MM.1S (cell line): ENCODE data around the gene PERCC1.
A peak's percentile ranks its signal among the peaks of the same experiment; 100 is the strongest.

Source experiments
- DNase-seq: peaks from one replicate; pipeline ENCODE4 v3.0.0-alpha.2; 2015
- H2AFZ ChIP-seq: fragments of 300-600 bp; sonication (generic); 2 replicates; pipeline ENCODE4 v1.6.0; 2016; ENCODE audit warnings: antibody characterized with exemption, low read length
- H3F3A ChIP-seq: fragments of 300-600 bp; sonication (generic); 2 replicates; pipeline ENCODE4 v1.6.1; 2016; ENCODE audit warnings: mild to moderate bottlenecking, antibody characterized with exemption, low read length, moderate library complexity, mixed read lengths; ENCODE audit not compliant: insufficient read depth
- H3K27ac ChIP-seq: fragments of 300-600 bp; sonication (generic); 2 replicates; pipeline ENCODE4 v1.5.1; 2016; ENCODE audit warnings: mild to moderate bottlenecking, low read length
- H3K27me3 ChIP-seq: fragments of 300-600 bp; sonication (generic); replicated peaks from 2 replicates; pipeline ENCODE4 v1.6.0; 2016; ENCODE audit warnings: low read length; ENCODE audit not compliant: insufficient read depth
- H3K36me3 ChIP-seq: fragments of 300-600 bp; sonication (generic); replicated peaks from 2 replicates; pipeline ENCODE4 v1.6.1; 2016; ENCODE audit warnings: mild to moderate bottlenecking, low read length, mixed read lengths; ENCODE audit not compliant: insufficient read depth
- H3K4me1 ChIP-seq: fragments of 300-600 bp; sonication (generic); 2 replicates; pipeline ENCODE4 v1.6.1; 2016; ENCODE audit warnings: low read length, mixed read lengths
- H3K4me2 ChIP-seq: fragments of 300-600 bp; sonication (generic); 2 replicates; pipeline ENCODE4 v1.6.0; 2016; ENCODE audit warnings: low read depth, low read length
- H3K4me3 ChIP-seq: fragments of 300-600 bp; sonication (generic); 2 replicates; pipeline ENCODE4 v1.5.1; 2016; ENCODE audit warnings: low read length, mixed read lengths
- H3K79me2 ChIP-seq: fragments of 300-600 bp; sonication (generic); 2 replicates; pipeline ENCODE4 v1.6.1; 2016; ENCODE audit warnings: mixed run types, low read length, mixed read lengths
- H3K9ac ChIP-seq: fragments of 300-600 bp; sonication (generic); 2 replicates; pipeline ENCODE4 v1.6.1; 2016; ENCODE audit warnings: low read length, mixed read lengths
- H3K9me2 ChIP-seq: fragments of 300-600 bp; sonication (generic); replicated peaks from 2 replicates; pipeline ENCODE4 v1.6.1; 2016; ENCODE audit warnings: mild to moderate bottlenecking, low read length, mixed read lengths; ENCODE audit not compliant: insufficient read depth
- H3K9me3 ChIP-seq: fragments of 300-600 bp; sonication (generic); replicated peaks from 2 replicates; pipeline ENCODE4 v1.6.1; 2016; ENCODE audit warnings: mild to moderate bottlenecking, low read length, mixed read lengths; ENCODE audit not compliant: insufficient read depth
- H4K20me1 ChIP-seq: fragments of 300-600 bp; sonication (generic); 2 replicates; pipeline ENCODE4 v1.6.1; 2016; ENCODE audit warnings: mild to moderate bottlenecking, low read length, moderate library complexity, mixed read lengths; ENCODE audit not compliant: insufficient read depth
- EZH2 ChIP-seq: fragments of 300-600 bp; sonication (generic); optimal IDR thresholded peaks from 2 replicates; pipeline ENCODE3; 2017; ENCODE audit warnings: low read depth, mild to moderate bottlenecking, antibody characterized with exemption, low read length, mixed read lengths
- EZH2phosphoT487 ChIP-seq: fragments of 300-600 bp; sonication (generic); IDR thresholded peaks from 2 replicates; pipeline ENCODE4 v1.6.1; 2018; ENCODE audit warnings: antibody characterized with exemption, low read length
- TF ChIP-seq, protein P1 (sequence below): fragments of 300-600 bp; sonication (generic); IDR thresholded peaks from 2 replicates; pipeline ENCODE4 v1.5.1; 2016; ENCODE audit warnings: antibody characterized with exemption, low read length, mixed read lengths

The PERCC1 gene

GRCh38 chr16:1407753-1408152 is 23.1 kb upstream of the PERCC1 start:
- H3K4me1 ChIP-seq, result 0 out of 2 replicates have a peak, but pooled peaks cover 2% of the 10 kb centered on the region
- DNase-seq, result no peak
- no peaks in the 10 kb centered on the region for H3K27me3 ChIP-seq
- no peak overlapping the region for H2AFZ ChIP-seq
- 0 out of 2 replicates have a peak, but pooled peaks cover 3% of the 10 kb centered on the region for H3K36me3 ChIP-seq
- H3F3A ChIP-seq, result no peaks in the 10 kb centered on the region
- H4K20me1 ChIP-seq, result peaks cover 6% of the 10 kb centered on the region
- H3K27ac ChIP-seq, result no peak overlapping the region
- no peaks in the 10 kb centered on the region for H3K9me2 ChIP-seq
- no peak overlapping the region for H3K4me3 ChIP-seq
- H3K79me2 ChIP-seq, result peaks cover 89% of the 10 kb centered on the region
- H3K4me2 ChIP-seq, result peak overlapping the region; percentile 79; the same call in 1 of the 2 replicates
- no peaks in the 10 kb centered on the region for H3K9me3 ChIP-seq
- no peak for TF ChIP-seq EZH2
- TF ChIP-seq EZH2phosphoT487, result no peak
- TF ChIP-seq, protein P1, sequence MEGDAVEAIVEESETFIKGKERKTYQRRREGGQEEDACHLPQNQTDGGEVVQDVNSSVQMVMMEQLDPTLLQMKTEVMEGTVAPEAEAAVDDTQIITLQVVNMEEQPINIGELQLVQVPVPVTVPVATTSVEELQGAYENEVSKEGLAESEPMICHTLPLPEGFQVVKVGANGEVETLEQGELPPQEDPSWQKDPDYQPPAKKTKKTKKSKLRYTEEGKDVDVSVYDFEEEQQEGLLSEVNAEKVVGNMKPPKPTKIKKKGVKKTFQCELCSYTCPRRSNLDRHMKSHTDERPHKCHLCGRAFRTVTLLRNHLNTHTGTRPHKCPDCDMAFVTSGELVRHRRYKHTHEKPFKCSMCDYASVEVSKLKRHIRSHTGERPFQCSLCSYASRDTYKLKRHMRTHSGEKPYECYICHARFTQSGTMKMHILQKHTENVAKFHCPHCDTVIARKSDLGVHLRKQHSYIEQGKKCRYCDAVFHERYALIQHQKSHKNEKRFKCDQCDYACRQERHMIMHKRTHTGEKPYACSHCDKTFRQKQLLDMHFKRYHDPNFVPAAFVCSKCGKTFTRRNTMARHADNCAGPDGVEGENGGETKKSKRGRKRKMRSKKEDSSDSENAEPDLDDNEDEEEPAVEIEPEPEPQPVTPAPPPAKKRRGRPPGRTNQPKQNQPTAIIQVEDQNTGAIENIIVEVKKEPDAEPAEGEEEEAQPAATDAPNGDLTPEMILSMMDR, result no peak
- no peak overlapping the region for H3K9ac ChIP-seq

GRCh38 chr16:1408171-1408837 is 22.6 kb upstream of the PERCC1 start:
- DNase-seq, result peak; percentile 78
- Histone ChIP-seq H3K27me3 (no peaks in the 10 kb centered on the region), H3K79me2 (peaks cover 88% of the 10 kb centered on the region), H3K9me3 (no peaks in the 10 kb centered on the region), H2AFZ (no peak overlapping the region), H3K27ac (no peak overlapping the region), H3K36me3 (0 out of 2 replicates have a peak, but pooled peaks cover 3% of the 10 kb centered on the region), H3K4me3 (peak overlapping the region; percentile 53), H3F3A (no peaks in the 10 kb centered on the region), H3K4me2 (peak overlapping the region; percentile 79; the same call in 1 of the 2 replicates), H3K4me1 (0 out of 2 replicates have a peak, but pooled peaks cover 2% of the 10 kb centered on the region), H3K9me2 (no peaks in the 10 kb centered on the region), H4K20me1 (peaks cover 6% of the 10 kb centered on the region), H3K9ac (no peak overlapping the region)
- TF ChIP-seq EZH2phosphoT487 (no peak), EZH2 (no peak)
- TF ChIP-seq, protein P1, result no peak

GRCh38 chr16:1412847-1413246 is 18.0 kb upstream of the PERCC1 start:
- Histone ChIP-seq H3K27me3 (no peaks in the 10 kb centered on the region), H3K79me2 (peaks cover 59% of the 10 kb centered on the region), H3K9ac (no peak overlapping the region), H2AFZ (no peak overlapping the region), H3K4me3 (no peak overlapping the region), H3K27ac (no peak overlapping the region), H3K4me2 (no peak overlapping the region), H3K4me1 (0 out of 2 replicates have a peak, but pooled peaks cover 2% of the 10 kb centered on the region), H3K9me3 (no peaks in the 10 kb centered on the region), H3K36me3 (no peaks in the 10 kb centered on the region), H3F3A (peaks cover 14% of the 10 kb centered on the region), H3K9me2 (no peaks in the 10 kb centered on the region), H4K20me1 (peaks cover under 1% of the 10 kb centered on the region; the same call in 1 of the 2 replicates)
- DNase-seq, result no peak
- TF ChIP-seq EZH2, result no peak
